Adipocyte (in vitro differentiated cells): Measurements from ENCODE around the gene SAT1.
"Not testable (repeated sequence)": the region's sequence is repeated elsewhere in the genome, so short reads cannot be mapped to it uniquely, and the experiment has no call there.

Experiments
- DNase-seq: peaks from one replicate; pipeline ENCODE4 v3.0.0-alpha.2; 2015; ENCODE audit warnings: low read depth
- H3K27me3 ChIP-seq: replicated peaks from 2 replicates; pipeline ENCODE4 v1.7.0; 2013; ENCODE audit warnings: mild to moderate bottlenecking, low read length, moderate library complexity; ENCODE audit not compliant: control insufficient read depth, insufficient read depth
- H3K36me3 ChIP-seq: 2 replicates; pipeline ENCODE4 v1.7.0; 2013; ENCODE audit warnings: low read length, mild to moderate bottlenecking, moderate library complexity; ENCODE audit not compliant: control insufficient read depth, insufficient read depth, severe bottlenecking
- H3K4me1 ChIP-seq: 2 replicates; pipeline ENCODE4 v1.7.0; 2013; ENCODE audit warnings: mild to moderate bottlenecking, low read length, moderate library complexity; ENCODE audit not compliant: control insufficient read depth, insufficient read depth
- H3K4me3 ChIP-seq: 2 replicates; pipeline ENCODE4 v1.7.0; 2013; ENCODE audit warnings: mild to moderate bottlenecking, low read length, moderate library complexity
- H3K9ac ChIP-seq: 2 replicates; pipeline ENCODE4 v1.7.0; 2013; ENCODE audit warnings: mild to moderate bottlenecking, low read length, moderate library complexity
- H3K9me3 ChIP-seq: 2 replicates; pipeline ENCODE4 v1.7.0; 2013; ENCODE audit warnings: mild to moderate bottlenecking, low read length, moderate library complexity; ENCODE audit not compliant: control insufficient read depth

SAT1 gene

DNA sequence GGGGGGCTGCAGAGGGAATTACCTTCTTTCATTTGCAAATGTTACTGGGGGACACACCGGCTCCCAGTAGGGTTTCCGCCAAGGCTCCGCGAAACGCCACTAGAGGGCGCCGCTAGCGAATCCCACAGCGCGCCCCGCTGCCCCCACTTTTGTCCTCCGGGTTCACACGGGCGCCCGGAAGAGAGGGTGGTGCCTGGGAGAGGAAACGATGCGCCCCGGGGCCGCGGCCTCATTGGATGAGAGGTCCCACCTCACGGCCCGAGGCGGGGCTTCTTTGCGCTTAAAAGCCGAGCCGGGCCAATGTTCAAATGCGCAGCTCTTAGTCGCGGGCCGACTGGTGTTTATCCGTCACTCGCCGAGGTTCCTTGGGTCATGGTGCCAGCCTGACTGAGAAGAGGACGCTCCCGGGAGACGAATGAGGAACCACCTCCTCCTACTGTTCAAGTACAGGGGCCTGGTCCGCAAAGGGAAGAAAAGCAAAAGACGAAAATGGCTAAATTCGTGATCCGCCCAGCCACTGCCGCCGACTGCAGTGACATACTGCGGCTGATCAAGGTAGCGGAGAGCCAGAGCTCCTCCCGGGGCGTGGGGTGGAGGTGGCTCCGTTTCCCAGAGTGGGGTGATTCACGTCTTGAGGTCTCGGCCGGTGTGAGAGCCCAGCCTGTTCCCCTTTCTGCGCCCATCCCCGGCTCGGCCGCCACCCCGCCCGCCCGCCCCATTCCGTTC, at the start of gene SAT1:
Gene SAT1, plus strand, starts transcription at position 311 of the 726 bp plus-strand sequence. Its CDS starts 179 bp downstream, at position 490.
- H3K9me3 ChIP-seq: no peaks in the 10 kb centered on the region
- H3K36me3 ChIP-seq: peaks cover 14% of the 10 kb centered on the region
- peak within 1 kb of the TSS; percentile 89 for H3K4me3 ChIP-seq
- no peaks in the 10 kb centered on the region for H3K27me3 ChIP-seq
- H3K4me1 ChIP-seq: peaks cover 21% of the 10 kb centered on the region
- peak within 1 kb of the TSS; percentile 95 for H3K9ac ChIP-seq
- peak; percentile 97 for DNase-seq

DNA sequence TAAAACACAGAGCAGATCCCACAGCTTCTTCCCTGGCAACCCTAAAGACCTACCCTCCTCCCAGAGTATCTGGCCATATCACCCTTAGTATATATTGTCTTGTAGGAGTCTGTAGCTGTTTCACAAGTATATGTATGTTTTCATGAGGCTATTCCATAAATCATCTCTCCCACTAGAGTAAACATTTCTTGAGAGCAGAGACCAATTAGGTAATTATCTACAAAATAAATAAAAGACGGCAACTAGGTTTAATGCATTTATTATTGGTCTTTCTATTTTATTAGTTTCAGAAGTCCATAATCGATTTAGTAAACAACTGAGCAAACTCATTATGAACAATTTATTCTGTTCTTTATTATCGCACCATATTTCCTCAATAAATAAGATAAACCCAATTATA, 46.9 kb upstream of the SAT1 start:
- H3K9ac ChIP-seq: no peak overlapping the region
- H3K27me3 ChIP-seq: no peaks in the 10 kb centered on the region
- H3K36me3 ChIP-seq: peaks cover 16% of the 10 kb centered on the region
- DNase-seq: no peak
- no peaks in the 10 kb centered on the region for H3K9me3 ChIP-seq
- H3K4me1 ChIP-seq: no peaks in the 10 kb centered on the region
- no peak overlapping the region for H3K4me3 ChIP-seq

DNA sequence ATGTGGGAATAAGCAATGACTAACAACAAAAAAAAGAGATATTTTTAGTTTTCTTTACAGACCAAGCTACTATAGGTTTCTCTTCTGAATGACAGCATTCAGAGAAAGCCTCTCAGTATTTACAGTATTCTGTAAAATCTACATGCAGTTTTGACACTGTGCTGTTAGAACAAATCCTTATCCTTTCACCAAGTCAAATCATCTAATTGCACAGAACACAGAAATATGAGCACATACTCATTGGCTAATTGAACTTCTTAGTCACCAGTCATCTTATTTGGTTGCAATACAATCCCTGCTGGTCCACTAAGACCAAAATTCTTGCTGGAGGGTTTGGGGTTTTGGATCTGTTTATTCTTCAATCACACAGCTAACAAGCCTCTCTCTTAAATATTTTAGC, 45.6 kb upstream of the SAT1 start:
- DNase-seq: peak; percentile 28
- H3K27me3 ChIP-seq: no peaks in the 10 kb centered on the region
- no peaks in the 10 kb centered on the region for H3K4me1 ChIP-seq
- H3K9me3 ChIP-seq: no peaks in the 10 kb centered on the region
- H3K9ac ChIP-seq: no peak overlapping the region
- peaks cover 10% of the 10 kb centered on the region for H3K36me3 ChIP-seq
- H3K4me3 ChIP-seq: no peak overlapping the region

DNA sequence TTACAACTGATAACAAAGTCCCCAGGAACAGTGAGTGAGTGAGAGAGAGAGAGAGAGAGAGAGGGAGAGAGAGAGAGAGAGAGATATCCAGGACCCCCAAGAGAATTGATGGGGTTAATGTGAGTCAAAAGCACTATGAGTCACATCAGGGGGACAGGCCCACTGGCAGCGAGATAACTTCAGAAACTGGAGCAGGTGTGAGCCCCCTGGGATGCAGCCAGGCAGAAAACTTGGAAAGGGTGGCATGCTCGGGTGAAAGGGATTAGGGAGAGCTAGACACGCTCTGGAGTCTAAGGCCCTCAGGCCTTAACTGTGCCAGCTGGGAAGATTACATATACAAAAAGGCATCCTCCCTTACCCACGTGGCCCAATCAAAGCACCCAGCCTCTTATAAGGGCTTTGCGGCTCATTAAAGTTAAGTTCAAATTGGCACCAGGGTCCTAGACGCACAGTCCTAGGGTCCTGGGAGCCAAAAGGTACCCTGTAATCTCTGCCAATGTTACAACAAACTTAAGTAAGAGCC, 40.7 kb upstream of the SAT1 start:
- Histone ChIP-seq H3K9ac (peak overlapping the region; percentile 90), H3K4me1 (no peaks in the 10 kb centered on the region), H3K36me3 (no peaks in the 10 kb centered on the region), H3K27me3 (no peaks in the 10 kb centered on the region), H3K4me3 (peak overlapping the region; percentile 93), H3K9me3 (no peaks in the 10 kb centered on the region)
- peak; percentile 86 for DNase-seq

DNA sequence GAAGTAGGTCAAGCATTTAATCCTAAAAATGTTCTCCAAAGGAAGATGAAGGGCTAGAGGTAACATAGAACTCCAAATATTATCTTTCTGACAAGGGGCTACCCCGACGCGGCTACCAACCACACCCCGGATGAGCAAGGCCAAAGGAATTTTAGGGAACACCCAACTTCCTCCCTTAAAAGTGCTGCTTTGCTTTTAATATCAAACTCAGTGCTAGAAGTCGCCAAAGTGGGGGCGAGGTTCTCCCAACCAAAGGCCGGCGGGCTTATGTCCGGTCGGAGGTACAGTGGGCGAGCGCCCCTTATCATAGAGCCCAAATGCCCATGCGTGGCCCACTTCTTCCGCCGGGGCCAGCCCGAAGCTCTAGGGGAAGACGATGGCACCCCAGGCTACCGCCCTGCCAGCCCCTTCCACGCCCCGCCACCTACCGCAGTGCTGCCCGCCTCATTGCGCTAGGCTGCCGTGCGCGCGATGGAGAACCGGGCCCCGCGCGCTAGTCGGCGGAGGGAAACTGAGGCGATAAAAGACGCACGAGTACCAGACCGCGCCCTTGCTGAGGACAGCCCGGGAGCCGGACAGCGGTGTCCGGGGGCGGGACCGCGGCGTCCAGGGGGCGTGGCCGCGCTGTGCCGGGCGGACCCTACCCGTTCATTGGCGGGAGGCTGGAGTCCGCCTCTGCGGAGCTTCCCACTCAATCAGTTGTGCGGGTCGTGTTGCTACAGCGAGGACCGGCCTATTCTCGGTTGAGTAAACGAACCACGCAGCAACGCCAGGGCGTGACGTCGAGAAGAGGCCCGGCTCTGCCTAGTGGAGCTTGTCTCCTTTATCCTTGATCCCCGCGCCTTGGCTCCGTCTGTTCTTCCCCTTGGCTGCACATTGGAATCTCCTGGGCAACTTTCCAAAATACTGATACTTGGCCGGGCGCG, 40.0 kb upstream of the SAT1 start, which contains the start of gene ACOT9:
Gene ACOT9, minus strand, starts transcription at position 580 of the 926 bp plus-strand sequence. Its CDS starts 132 bp downstream, at position 448.
- H3K4me1 ChIP-seq: no peaks in the 10 kb centered on the region
- peak within 1 kb of the TSS; percentile 93 for H3K4me3 ChIP-seq
- H3K9me3 ChIP-seq: no peaks in the 10 kb centered on the region
- DNase-seq: peak; percentile 94
- no peaks in the 10 kb centered on the region for H3K36me3 ChIP-seq
- peak within 1 kb of the TSS; percentile 90 for H3K9ac ChIP-seq
- no peaks in the 10 kb centered on the region for H3K27me3 ChIP-seq

DNA sequence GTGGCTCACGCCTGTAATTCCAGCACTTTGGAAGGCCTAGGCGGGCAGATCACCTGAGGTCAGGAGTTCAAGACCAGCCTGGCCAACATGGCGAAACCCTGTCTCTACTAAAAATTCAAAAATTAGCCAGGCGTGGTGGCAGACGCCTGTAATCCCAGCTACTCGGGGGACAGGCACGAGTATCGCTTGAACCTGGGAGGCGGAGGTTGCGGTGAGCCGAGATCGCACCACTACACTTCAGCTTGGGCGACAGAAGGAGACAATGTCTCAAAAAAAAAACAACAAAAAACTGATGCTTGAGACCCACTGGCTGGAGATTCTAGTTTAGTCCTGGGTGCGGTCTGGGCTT, 39.4 kb upstream of the SAT1 start:
- not testable (repeated sequence) for H3K27me3 ChIP-seq, H3K4me1 ChIP-seq, H3K36me3 ChIP-seq, DNase-seq, H3K9me3 ChIP-seq, H3K9ac ChIP-seq
- H3K4me3 ChIP-seq: peak overlapping the region; percentile 93

DNA sequence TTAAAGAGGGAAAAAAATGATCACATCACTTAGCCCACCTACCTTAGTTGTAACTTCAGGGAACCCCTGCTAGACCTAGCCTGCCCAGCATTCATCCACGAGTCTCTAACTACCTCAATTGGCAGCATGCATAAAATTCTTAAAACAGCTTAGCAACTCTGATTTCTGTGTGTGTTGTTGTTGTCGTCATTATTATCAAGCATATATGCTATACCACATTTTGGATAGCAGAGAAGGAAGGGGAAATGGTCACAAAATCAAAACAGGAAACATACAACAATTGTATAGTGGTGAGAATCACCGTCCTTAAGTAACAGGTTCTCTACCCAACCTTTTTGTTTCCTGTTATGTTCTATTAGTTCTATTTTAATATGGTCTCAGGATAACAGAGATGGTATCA, 37.2 kb upstream of the SAT1 start:
- Histone ChIP-seq H3K4me3 (no peak overlapping the region), H3K36me3 (no peaks in the 10 kb centered on the region), H3K9ac (no peak overlapping the region), H3K9me3 (no peaks in the 10 kb centered on the region), H3K27me3 (no peaks in the 10 kb centered on the region), H3K4me1 (no peaks in the 10 kb centered on the region)
- DNase-seq: no peak

DNA sequence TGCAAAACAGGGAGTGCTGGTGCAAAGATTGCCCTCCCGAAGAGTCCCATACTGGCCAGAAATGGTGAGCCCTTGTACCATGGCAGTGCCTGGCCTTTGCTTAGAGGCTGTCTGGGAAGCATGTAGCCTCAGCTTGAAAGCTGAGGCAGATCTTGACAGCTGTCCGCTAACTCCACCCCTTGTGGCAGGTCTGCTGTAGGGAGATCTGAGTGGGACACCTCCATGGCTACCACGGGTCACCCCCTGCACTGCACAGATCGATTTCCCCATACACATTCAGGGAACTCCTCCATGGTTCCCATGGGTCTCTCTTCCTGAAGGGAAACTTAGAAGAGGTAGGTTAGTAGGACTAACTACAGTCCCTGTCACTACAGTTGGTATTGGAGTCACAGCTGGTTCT, 33.8 kb upstream of the SAT1 start:
- DNase-seq: no peak
- Histone ChIP-seq H3K9ac (no peak overlapping the region), H3K9me3 (no peaks in the 10 kb centered on the region), H3K27me3 (no peaks in the 10 kb centered on the region), H3K36me3 (no peaks in the 10 kb centered on the region), H3K4me1 (no peaks in the 10 kb centered on the region), H3K4me3 (no peak overlapping the region)

DNA sequence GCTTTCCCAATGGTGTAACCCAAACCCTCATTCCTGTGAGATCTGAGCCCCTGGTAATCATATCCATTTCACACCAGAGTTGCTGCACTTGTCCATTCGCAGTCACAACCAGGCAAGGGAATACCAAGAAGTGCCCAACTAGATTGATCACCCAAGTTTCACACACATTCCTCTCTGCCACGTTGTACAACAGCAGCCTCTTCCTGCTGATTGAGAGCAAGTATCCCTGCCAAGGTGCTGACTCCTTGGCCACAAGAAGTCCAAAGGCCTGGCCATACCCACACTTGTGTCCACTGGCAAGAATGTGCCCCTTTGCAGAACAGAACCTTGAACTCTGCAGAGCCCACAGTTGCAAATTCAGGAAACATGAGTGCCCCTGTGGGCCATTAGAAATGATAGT, 33.4 kb upstream of the SAT1 start:
- Histone ChIP-seq H3K4me3 (no peak overlapping the region), H3K9ac (no peak overlapping the region), H3K4me1 (no peaks in the 10 kb centered on the region), H3K9me3 (no peaks in the 10 kb centered on the region), H3K36me3 (no peaks in the 10 kb centered on the region), H3K27me3 (no peaks in the 10 kb centered on the region)
- no peak for DNase-seq

DNA sequence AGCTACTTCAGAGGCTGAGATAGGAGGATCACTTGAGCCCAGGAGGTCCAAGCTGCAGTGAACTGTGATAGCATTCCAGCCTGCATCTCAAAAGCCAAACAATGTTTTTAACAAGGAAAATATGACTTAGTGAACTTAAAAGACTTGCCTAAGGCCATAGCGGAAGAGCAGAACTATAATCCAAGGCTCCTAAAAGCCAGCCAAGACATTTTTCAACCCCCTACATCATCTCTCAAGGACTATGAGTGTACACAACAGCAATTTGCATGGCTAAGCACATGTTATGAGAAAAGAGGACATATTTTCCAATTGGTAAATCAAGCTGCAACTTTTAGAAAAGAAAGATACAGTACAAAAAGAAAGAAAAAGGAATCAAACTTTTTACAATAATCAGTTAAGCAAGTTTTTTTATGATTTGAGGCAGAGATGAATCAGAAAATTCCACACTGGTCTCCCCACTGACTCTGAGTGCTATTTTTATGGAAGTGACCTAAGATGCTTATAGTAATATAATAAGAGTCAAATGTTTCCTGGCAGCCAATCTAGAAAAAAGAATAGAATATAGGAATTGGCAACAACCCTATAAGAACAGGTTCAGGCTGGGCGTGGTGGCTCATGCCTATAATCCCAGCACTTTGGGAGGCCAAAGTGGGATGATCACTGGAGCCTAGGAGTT, 30.1 kb upstream of the SAT1 start:
- Histone ChIP-seq H3K9ac (no peak overlapping the region), H3K36me3 (no peaks in the 10 kb centered on the region), H3K4me3 (no peak overlapping the region), H3K9me3 (no peaks in the 10 kb centered on the region), H3K27me3 (no peaks in the 10 kb centered on the region), H3K4me1 (no peaks in the 10 kb centered on the region)
- peak; percentile 77 for DNase-seq

DNA sequence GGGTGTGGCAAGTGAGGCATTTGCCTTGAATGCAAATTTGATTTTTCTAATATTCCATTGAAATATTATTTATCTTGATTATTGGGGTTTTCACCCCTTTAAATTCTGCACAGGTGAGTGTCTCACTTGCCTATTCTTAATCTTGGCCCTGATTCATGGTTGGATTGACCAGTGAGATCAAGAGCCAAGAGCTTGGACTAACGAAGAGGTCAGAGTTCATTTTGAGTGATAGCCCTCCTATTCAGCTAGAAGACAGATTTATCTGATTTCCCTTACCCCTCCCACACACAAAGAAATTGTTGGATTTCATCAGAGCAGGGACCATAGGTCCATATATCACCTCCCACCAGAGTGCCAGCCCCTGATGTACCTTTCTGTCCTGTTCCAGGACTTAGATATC, 28.3 kb upstream of the SAT1 start:
- H3K9ac ChIP-seq: no peak overlapping the region
- no peaks in the 10 kb centered on the region for H3K9me3 ChIP-seq
- H3K4me3 ChIP-seq: no peak overlapping the region
- no peak for DNase-seq
- H3K4me1 ChIP-seq: no peaks in the 10 kb centered on the region
- H3K27me3 ChIP-seq: no peaks in the 10 kb centered on the region
- no peaks in the 10 kb centered on the region for H3K36me3 ChIP-seq
